Upper lobe of left lung (tissue), 4 donors: ENCODE results near the gene SIK3.

Experiments used
- EP300 ChIP-seq, 4 donors: sonication (generic); formaldehyde crosslinking; IDR thresholded peaks; one replicate each; pipeline ENCODE4 v1.5.1; 2017; ENCODE audit warnings: antibody characterized with exemption in 4 of 4, control low read depth in 2 of 4
- POLR2AphosphoS5 ChIP-seq, 2 donors: sonication (generic); formaldehyde crosslinking; IDR thresholded peaks; one replicate each; pipeline ENCODE4 v1.5.1; 2017; ENCODE audit warnings: antibody characterized with exemption in 2 of 2
- TF ChIP-seq, protein P1 (sequence below), 6 experiments: fragments of 450-650 bp in 4 of 6; fragments of 200-600 bp in 2 of 6; sonication (generic) in 2 of 6; IDR thresholded peaks; one replicate each; pipeline ENCODE4 v1.5.1; 2016 to 2019; ENCODE audit warnings: antibody characterized with exemption in 6 of 6

DNA sequence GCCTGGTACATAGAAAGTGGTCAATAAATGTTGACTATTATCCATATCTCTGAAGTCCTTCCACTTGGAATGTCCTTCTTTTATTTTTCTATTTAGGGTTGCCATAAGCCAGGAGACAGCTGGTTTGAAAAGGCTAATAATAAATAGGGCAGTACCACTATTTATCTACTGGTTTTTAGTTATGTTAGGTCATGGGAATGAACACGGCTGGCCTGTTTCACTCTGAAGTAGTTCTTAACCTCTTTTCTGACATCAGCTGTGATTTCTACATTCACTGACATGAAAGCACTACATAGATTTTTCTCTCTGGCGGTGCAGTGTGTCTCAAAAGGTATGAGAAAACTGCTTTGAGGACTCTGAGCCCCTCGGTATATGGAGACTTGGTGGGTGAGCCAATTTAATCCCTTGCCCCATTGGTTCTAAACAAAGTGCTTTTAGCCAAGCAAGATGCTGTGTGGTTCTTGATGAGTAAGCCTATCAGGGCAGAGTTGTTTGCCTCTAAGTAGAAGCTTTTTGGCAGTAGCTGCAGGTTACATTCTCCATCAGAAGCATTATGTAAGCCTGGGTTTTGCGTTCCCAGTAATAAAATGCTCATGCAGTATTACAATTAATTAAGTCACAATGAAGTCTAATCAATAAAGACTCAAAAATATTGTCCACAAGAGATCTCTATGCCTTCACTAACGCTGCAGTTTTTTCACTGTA, 212.1 kb downstream of the SIK3 start:
- TF ChIP-seq EP300 (IDR thresholded peaks at IDR 0.05) (no peak), POLR2AphosphoS5 (IDR thresholded peaks at IDR 0.05) (no peak)
- TF ChIP-seq, protein P1, sequence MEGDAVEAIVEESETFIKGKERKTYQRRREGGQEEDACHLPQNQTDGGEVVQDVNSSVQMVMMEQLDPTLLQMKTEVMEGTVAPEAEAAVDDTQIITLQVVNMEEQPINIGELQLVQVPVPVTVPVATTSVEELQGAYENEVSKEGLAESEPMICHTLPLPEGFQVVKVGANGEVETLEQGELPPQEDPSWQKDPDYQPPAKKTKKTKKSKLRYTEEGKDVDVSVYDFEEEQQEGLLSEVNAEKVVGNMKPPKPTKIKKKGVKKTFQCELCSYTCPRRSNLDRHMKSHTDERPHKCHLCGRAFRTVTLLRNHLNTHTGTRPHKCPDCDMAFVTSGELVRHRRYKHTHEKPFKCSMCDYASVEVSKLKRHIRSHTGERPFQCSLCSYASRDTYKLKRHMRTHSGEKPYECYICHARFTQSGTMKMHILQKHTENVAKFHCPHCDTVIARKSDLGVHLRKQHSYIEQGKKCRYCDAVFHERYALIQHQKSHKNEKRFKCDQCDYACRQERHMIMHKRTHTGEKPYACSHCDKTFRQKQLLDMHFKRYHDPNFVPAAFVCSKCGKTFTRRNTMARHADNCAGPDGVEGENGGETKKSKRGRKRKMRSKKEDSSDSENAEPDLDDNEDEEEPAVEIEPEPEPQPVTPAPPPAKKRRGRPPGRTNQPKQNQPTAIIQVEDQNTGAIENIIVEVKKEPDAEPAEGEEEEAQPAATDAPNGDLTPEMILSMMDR (IDR thresholded peaks at IDR 0.05): no peak
